Fibroblast of lung (primary cell): ENCODE measurements around the gene FAM3D.

ENCODE experiments used
- EZH2 ChIP-seq: IDR thresholded peaks from 2 replicates; pipeline ENCODE4 v1.5.1; 2012; ENCODE audit warnings: low read length, control low read depth, mild to moderate bottlenecking; ENCODE audit errors: missing control alignments
- TF ChIP-seq, protein P1 (sequence below), 2 donors: IDR thresholded peaks in 1 of 2; conservative IDR thresholded peaks in 1 of 2; 1 replicate in 1 of 2; 2 replicates in 1 of 2; pipeline ENCODE4 v1.5.1; 2011 to 2012; ENCODE audit warnings: low read length in 2 of 2, control low read depth in 1 of 2, inconsistent platforms in 1 of 2, low read depth in 1 of 2, mild to moderate bottlenecking in 1 of 2

DNA sequence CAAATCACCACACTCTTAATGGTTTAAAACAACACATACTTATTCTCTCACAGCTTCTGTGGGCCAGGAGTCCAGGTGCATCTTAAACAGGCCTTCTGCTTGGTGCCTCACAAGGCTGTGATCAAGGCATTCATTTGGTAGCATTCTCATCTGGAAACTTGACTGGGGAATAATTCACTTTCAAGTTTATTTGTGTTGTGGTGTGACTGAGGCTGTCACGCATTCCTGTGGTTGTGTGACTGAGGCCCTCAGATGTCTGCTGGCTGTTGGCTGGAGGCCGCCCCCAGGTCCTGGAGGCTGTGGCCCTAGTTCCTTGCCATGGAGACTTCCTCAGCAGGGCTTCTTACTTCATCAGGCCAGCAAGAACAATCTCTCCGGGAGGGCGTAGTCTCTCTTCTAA, 16.9 kb upstream of the FAM3D start:
- TF ChIP-seq, protein P1, sequence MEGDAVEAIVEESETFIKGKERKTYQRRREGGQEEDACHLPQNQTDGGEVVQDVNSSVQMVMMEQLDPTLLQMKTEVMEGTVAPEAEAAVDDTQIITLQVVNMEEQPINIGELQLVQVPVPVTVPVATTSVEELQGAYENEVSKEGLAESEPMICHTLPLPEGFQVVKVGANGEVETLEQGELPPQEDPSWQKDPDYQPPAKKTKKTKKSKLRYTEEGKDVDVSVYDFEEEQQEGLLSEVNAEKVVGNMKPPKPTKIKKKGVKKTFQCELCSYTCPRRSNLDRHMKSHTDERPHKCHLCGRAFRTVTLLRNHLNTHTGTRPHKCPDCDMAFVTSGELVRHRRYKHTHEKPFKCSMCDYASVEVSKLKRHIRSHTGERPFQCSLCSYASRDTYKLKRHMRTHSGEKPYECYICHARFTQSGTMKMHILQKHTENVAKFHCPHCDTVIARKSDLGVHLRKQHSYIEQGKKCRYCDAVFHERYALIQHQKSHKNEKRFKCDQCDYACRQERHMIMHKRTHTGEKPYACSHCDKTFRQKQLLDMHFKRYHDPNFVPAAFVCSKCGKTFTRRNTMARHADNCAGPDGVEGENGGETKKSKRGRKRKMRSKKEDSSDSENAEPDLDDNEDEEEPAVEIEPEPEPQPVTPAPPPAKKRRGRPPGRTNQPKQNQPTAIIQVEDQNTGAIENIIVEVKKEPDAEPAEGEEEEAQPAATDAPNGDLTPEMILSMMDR (conservative IDR thresholded peaks at IDR 0.05 in 1 of 2, IDR thresholded peaks at IDR 0.05 in 1 of 2; ENCODE audit: low read depth in 1 of 2, low read length in 2 of 2), result no peak
- TF ChIP-seq EZH2, result no peak
